ENCODE measurements around the gene AP5M1. TPM values are rescaled to one million over a fixed set of nuclear protein-coding genes. Genes with fewer than 3 reads are reported as not detected.

Gene AP5M1
- total and polyA plus RNA-seq, 2 of the 4 experiments (the other 2 are of a cell fraction), result 16.1 to 28.3 TPM

DNA sequence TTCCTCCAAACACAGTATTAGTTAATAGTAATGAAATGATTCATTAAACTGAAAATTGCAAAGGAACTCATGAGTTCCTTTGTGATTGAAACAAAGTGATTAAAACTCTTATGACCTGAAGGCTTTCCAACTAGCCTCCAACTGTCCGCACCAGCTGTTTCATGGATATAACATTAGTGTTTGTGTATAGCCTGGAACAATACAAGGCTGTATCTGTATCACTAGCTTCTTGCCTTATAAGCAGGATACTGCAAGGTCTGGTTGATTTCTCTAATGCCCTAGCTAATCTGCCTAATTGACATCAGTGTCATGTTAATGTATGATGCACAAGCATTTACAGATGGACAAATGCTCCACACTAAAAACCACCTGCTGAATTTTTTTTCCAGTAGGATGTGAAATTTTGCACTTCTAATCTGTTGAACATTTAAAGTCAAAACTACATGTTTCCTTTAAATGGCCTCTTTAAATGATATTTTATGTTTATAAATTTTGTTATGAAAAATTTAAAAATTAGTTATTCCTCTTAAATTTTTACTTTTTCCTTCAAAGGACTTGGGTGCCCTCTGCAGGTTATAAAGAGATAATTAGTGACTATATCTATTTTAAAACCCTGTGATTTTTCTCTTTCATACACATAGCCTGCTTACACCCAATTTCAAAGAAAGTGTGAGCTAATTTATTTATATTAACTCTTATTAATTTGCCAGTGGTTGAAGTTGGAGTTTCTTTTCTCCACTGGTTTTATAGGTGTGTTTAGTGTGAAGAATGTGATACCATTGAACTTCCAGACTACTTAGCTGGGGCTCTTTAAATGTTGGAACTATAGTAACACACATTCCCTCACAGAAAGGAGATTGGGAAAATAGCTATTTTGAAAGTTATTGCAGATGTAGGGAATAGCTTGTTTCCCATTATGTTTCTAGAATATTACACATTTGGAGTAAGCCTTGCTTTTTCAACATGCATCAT lies 25.4 kb downstream of the AP5M1 start (continued):
- TF ChIP-seq, protein P1, sequence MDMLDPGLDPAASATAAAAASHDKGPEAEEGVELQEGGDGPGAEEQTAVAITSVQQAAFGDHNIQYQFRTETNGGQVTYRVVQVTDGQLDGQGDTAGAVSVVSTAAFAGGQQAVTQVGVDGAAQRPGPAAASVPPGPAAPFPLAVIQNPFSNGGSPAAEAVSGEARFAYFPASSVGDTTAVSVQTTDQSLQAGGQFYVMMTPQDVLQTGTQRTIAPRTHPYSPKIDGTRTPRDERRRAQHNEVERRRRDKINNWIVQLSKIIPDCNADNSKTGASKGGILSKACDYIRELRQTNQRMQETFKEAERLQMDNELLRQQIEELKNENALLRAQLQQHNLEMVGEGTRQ (IDR thresholded peaks at IDR 0.05; ENCODE audit: low read depth, low read length), result no peak

DNA sequence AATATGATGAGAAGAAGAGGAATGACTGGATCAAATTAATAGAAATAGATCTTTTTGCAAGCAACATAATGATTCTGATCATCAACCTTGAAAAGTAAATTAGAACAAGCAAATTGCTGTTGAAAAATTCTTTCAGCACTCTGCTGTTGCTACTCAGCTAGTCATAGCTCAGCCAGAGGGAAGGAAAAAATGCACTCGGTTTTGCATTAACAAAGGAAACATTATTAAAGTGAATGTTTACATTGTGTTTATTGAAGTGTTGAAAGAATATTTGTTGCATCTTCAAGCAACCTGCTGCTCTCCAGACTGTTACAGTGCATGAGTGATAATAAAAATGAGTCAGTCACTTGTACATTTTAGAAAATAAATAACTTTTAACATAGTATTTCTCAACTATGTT lies 26.5 kb downstream of the AP5M1 start:
- CTCF ChIA-PET, result interaction anchor here (0.7 to 1.4 kb wide), 3 partner anchors 149 to 804 kb away, joined by 3 to 5 read pairs (median 3); no protein-coding TSS in a partner anchor
- no TSS peak for BruUV-seq (replicated peaks)
- no peak for TF ChIP-seq MXI1 (IDR thresholded peaks at IDR 0.05; ENCODE audit: borderline replicate concordance, low read depth, low read length)
- no peak for TF ChIP-seq FOS (IDR thresholded peaks at IDR 0.05; ENCODE audit: low read depth, low read length)
- TF ChIP-seq MAFK (IDR thresholded peaks at IDR 0.05; ENCODE audit: low read depth, low read length), result no peak
- TF ChIP-seq CEBPB (IDR thresholded peaks at IDR 0.05; ENCODE audit: low read depth, low read length), result no peak
- TF ChIP-seq, protein P1 (IDR thresholded peaks at IDR 0.05; ENCODE audit: low read depth, low read length), result no peak
- TF ChIP-seq RCOR1 (IDR thresholded peaks at IDR 0.05; ENCODE audit: insufficient replicate concordance, low read length), result no peak
- TF ChIP-seq POLR2A (IDR thresholded peaks at IDR 0.05; ENCODE audit: low read depth, low read length), result no peak
- no peak for TF ChIP-seq CHD1 (IDR thresholded peaks at IDR 0.05; ENCODE audit: low read depth, low read length)
- no peak for TF ChIP-seq RAD21 (IDR thresholded peaks at IDR 0.05; ENCODE audit: low read length)
- TF ChIP-seq BHLHE40 (IDR thresholded peaks at IDR 0.05; ENCODE audit: low read depth, low read length), result no peak
- TF ChIP-seq RFX5 (IDR thresholded peaks at IDR 0.05; ENCODE audit: low read depth, low read length), result no peak
- TF ChIP-seq, protein P2, sequence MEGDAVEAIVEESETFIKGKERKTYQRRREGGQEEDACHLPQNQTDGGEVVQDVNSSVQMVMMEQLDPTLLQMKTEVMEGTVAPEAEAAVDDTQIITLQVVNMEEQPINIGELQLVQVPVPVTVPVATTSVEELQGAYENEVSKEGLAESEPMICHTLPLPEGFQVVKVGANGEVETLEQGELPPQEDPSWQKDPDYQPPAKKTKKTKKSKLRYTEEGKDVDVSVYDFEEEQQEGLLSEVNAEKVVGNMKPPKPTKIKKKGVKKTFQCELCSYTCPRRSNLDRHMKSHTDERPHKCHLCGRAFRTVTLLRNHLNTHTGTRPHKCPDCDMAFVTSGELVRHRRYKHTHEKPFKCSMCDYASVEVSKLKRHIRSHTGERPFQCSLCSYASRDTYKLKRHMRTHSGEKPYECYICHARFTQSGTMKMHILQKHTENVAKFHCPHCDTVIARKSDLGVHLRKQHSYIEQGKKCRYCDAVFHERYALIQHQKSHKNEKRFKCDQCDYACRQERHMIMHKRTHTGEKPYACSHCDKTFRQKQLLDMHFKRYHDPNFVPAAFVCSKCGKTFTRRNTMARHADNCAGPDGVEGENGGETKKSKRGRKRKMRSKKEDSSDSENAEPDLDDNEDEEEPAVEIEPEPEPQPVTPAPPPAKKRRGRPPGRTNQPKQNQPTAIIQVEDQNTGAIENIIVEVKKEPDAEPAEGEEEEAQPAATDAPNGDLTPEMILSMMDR (conservative IDR thresholded peaks at IDR 0.05; ENCODE audit: low read depth, low read length), result no peak
- TF ChIP-seq SMC3 (IDR thresholded peaks at IDR 0.05; ENCODE audit: low read depth, low read length), result no peak

More for the DNA sequence above, 26.5 kb downstream of the AP5M1 start:
- Histone ChIP-seq H3K23ac (ENCODE audit: low read depth, low read length) (no peak overlapping the region), H3K4me3 (ENCODE audit: insufficient read depth, low read depth, low read length) (no peak overlapping the region), H3K4ac (ENCODE audit: low read depth, low read length) (no peak overlapping the region), H2AK5ac (ENCODE audit: low read depth, low read length) (no peak overlapping the region), H3K56ac (ENCODE audit: extremely low read depth, insufficient read depth, low read length) (no peak overlapping the region), H3K9me1 (ENCODE audit: insufficient read depth, low read length) (no peaks in the 10 kb centered on the region), H4K20me1 (ENCODE audit: insufficient read depth, low read length) (no peaks in the 10 kb centered on the region), H4K91ac (ENCODE audit: insufficient read depth, low read depth, low read length) (no peak overlapping the region), H3K36me3 (ENCODE audit: control insufficient read depth, insufficient read depth, low read length) (no peaks in the 10 kb centered on the region), H3K27me3 (ENCODE audit: control insufficient read depth, insufficient read depth, low read length) (no peaks in the 10 kb centered on the region), H3K27ac (ENCODE audit: insufficient read depth, low read length) (no peak overlapping the region), H2BK15ac (ENCODE audit: low read depth, low read length) (no peak overlapping the region), H3K9me3 (ENCODE audit: control insufficient read depth, insufficient read depth, low read length) (no peaks in the 10 kb centered on the region), H3K4me1 (ENCODE audit: control insufficient read depth, insufficient read depth, low read length) (no peaks in the 10 kb centered on the region), H3K18ac (ENCODE audit: low read depth, low read length) (no peak overlapping the region), H4K8ac (ENCODE audit: low read depth in 2 of 2, low read length in 2 of 2) (no peak overlapping the region), H3K79me1 (ENCODE audit: low read depth in 1 of 2, low read length in 2 of 2) (no peaks in the 10 kb centered on the region), H3K9ac (ENCODE audit: low read depth, low read length) (no peak overlapping the region), H2BK20ac (ENCODE audit: low read depth, low read length) (no peak overlapping the region), H3K4me2 (ENCODE audit: low read depth, low read length) (no peak overlapping the region), H2AFZ (replicated peaks; ENCODE audit: low read length, poor library complexity) (no peak overlapping the region), H2AK9ac (replicated peaks; ENCODE audit: low read depth, low read length, poor library complexity) (no peak overlapping the region), H2BK120ac (ENCODE audit: low read depth, low read length) (no peak overlapping the region), H3K14ac (replicated peaks; ENCODE audit: low read depth, low read length) (no peak overlapping the region), H4K5ac (ENCODE audit: low read depth, low read length) (no peak overlapping the region), H2BK5ac (ENCODE audit: low read depth, low read length, poor library complexity, severe bottlenecking) (no peak overlapping the region)
- WGBS, 2 experiments (ENCODE audit: extremely low coverage in 2 of 2, insufficient read length in 1 of 2), result no CpG with 5 or more reads among the region's 1 CpG
- in situ Hi-C loops (cut with MboI; ENCODE audit: low sequenced_read_pairs) (no loop called here), dilution Hi-C loops (cut with HindIII; ENCODE audit: low sequenced_read_pairs, unreplicated experiment) (no loop called here), intact Hi-C loops (cut with micrococcal nuclease) (no loop called here)
- DNase-seq, result no peak
- POLR2A ChIA-PET (ENCODE audit: unreplicated experiment), result no interaction called here
- ATAC-seq (ENCODE audit: low read depth), result no peak
